ENCODE results near the gene FDXACB1.

GRCh38 chr11:111922803-111923202 is 43.8 kb upstream of the FDXACB1 start:
- TF ChIP-seq CTCF (IDR thresholded peaks at IDR 0.05; ENCODE audit: insufficient read depth, low read depth, low read length) (no peak), EZH2 (IDR thresholded peaks at IDR 0.05; ENCODE audit: insufficient read depth, low read length) (no peak)

Measured in astrocyte (in vitro differentiated cells and primary cell).